ENCODE results near the gene FAM9C. TPM values are rescaled to one million over a fixed set of nuclear protein-coding genes. Genes with fewer than 3 reads are reported as not detected.

The FAM9C gene
- total and polyA plus RNA-seq, 9 of the 15 experiments (the other 6 are each of a cell fraction or from before 2014, with no cell fraction given), result not detected

GRCh38 chrX:13033193-13033592 lies 11.2 kb downstream of the FAM9C start:
- H2AFZ ChIP-seq (ENCODE audit: low read depth, low read length), result no peak overlapping the region
- no peak for DNase-seq (ENCODE audit: extremely low read depth in 1 of 4, low spot score in 3 of 4)
- intact Hi-C loops (cut with micrococcal nuclease) (no loop called here), in situ Hi-C loops (cut with MboI) (no loop called here)
- 78% methylated on average over 2 of the region's 2 CpGs for WGBS (ENCODE audit: insufficient coverage, low coverage, missing lambda C conversion rate)
- no peak overlapping the region for H3K4me2 ChIP-seq (ENCODE audit: insufficient read depth, low read length)
- CTCF ChIA-PET (ENCODE audit: low intra/inter-chr PET ratio), result no interaction called here
- no peaks in the 10 kb centered on the region for H3K9me3 ChIP-seq (replicated peaks; ENCODE audit: control insufficient read depth, insufficient read depth, low read depth, low read length)
- H3K79me2 ChIP-seq (ENCODE audit: control insufficient read depth, insufficient read depth, low read length), result no peaks in the 10 kb centered on the region
- no peak for FAIRE-seq
- no peak overlapping the region for H3K4me3 ChIP-seq
- POLR2A ChIA-PET, result no interaction called here
- H3K4me1 ChIP-seq (replicated peaks in 1 of 2; ENCODE audit: control insufficient read depth in 2 of 2, insufficient read depth in 2 of 2, low read length in 2 of 2), result peaks cover 0 to 9% of the 10 kb centered on the region in 2 experiments; a peak in 4 of 5 replicates
- no peak for TF ChIP-seq HDAC8 (tag; IDR thresholded peaks at IDR 0.05)
- TF ChIP-seq BRD9 (IDR thresholded peaks at IDR 0.05; ENCODE audit: low read depth, partially characterized antibody), result no peak
- TF ChIP-seq MAZ (CRISPR knock-in tag; conservative IDR thresholded peaks at IDR 0.05 in 1 of 2, IDR thresholded peaks at IDR 0.05 in 1 of 2), result no peak
- no peak for TF ChIP-seq ELK3 (CRISPR knock-in tag; IDR thresholded peaks at IDR 0.05)
- TF ChIP-seq ZNF695 (CRISPR knock-in tag; IDR thresholded peaks at IDR 0.05), result no peak
- TF ChIP-seq U2AF1 (optimal IDR thresholded peaks at IDR 0.05; ENCODE audit: low read depth, low read length), result no peak
- no peak for TF ChIP-seq MCM5 (IDR thresholded peaks at IDR 0.05; ENCODE audit: low read depth)
- H4K20me1 ChIP-seq (replicated peaks; ENCODE audit: control insufficient read depth, insufficient read depth, low read length), result no peaks in the 10 kb centered on the region
- H3K36me3 ChIP-seq (ENCODE audit: control insufficient read depth, insufficient read depth, low read length), result no peaks in the 10 kb centered on the region
- no peak for ATAC-seq
- no TSS peak for BruUV-seq (replicated peaks)
- H3K27me3 ChIP-seq (ENCODE audit: control insufficient read depth in 2 of 2, insufficient read depth in 2 of 2, low read length in 2 of 2), result no peaks in the 10 kb centered on the region
- no peak overlapping the region for H3K27ac ChIP-seq (ENCODE audit: extremely low read depth, low read depth, low read length)
- H3K9me1 ChIP-seq (ENCODE audit: control insufficient read depth, insufficient read depth, low read length), result no peaks in the 10 kb centered on the region
- no peak overlapping the region for H3K9ac ChIP-seq (ENCODE audit: insufficient read depth in 1 of 2, low read depth in 2 of 2, low read length in 2 of 2)
